PC-3 (cell line): ENCODE results near the gene SNX8.

Source experiments
- CTCF ChIP-seq: fragments of 300-600 bp; sonication (generic); conservative IDR thresholded peaks from 2 replicates; pipeline ENCODE4 v1.5.1; 2017; ENCODE audit warnings: antibody characterized with exemption, low read depth, mild to moderate bottlenecking, low read length
- EZH2phosphoT487 ChIP-seq: fragments of 300-600 bp; sonication (generic); IDR thresholded peaks from 2 replicates; pipeline ENCODE4 v1.6.1; 2018; ENCODE audit warnings: mild to moderate bottlenecking, antibody characterized with exemption, low read length, borderline replicate concordance

- no peak for TF ChIP-seq CTCF
- TF ChIP-seq EZH2phosphoT487 = no peak
These were observed 103.5 kb downstream of the SNX8 start for GRCh38 chr7:2210551-2211258.
